ENCODE results near the gene EFEMP2. TPM values are rescaled to one million over a fixed set of nuclear protein-coding genes. Genes with fewer than 3 reads are reported as not detected.
"Not testable (repeated sequence)": the region's sequence is repeated elsewhere in the genome, so short reads cannot be mapped to it uniquely, and the experiment has no call there.

The EFEMP2 gene
- polyA plus RNA-seq, 6 donors from 2014 or later, result 0.29 to 1.5 (median 1.1) TPM; not detected in 3

DNA sequence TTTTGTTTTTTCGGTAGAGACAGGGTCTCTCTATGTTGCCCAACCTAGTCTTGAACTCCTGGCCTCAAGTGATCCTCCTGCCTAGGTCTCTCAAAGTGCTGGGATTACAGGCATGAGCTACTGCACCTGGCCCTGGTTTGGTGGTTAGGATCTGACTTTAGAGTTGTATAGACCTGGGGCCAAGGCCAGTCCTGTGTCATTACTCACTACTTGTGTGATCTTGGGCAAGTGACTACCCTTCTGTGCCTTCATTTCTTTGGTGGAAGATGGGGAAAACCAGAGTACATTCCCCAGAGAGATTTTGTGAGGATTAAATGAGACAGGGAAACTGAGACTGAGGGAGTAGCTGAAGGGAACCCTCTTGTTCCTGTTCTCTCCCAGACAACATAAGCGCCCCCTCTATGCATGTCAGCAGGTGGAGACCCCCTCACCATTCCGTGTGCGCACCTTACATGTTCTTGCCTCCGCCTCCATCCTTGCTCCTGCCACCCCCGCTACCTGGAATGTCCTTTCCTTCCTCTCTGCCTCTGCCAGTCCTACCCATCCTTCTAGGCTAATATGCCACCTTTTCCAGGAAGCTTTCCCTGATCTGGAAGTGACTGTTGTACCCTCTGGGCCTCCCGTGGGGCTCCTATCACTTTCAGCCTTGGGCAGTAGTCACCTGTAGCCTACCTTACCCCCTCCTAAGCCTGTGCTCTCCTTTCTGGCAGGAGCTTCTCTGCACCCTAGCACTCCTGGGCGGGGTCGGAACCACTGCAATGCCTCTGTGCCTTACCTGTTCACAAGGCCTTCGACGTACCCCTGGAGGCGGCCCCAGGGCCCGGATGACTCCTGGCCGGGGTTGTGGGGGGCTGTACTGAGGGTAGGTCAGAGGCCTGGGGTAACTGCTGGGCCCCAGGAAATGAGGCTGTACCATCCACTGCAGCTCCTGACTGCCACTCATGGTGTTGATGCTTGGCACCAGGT, 23.7 kb upstream of the EFEMP2 start:
- peak overlapping the region in 4 of 8 donors; percentile 25 to 71 (median 36) for H3K4me3 Mint-ChIP-seq

DNA sequence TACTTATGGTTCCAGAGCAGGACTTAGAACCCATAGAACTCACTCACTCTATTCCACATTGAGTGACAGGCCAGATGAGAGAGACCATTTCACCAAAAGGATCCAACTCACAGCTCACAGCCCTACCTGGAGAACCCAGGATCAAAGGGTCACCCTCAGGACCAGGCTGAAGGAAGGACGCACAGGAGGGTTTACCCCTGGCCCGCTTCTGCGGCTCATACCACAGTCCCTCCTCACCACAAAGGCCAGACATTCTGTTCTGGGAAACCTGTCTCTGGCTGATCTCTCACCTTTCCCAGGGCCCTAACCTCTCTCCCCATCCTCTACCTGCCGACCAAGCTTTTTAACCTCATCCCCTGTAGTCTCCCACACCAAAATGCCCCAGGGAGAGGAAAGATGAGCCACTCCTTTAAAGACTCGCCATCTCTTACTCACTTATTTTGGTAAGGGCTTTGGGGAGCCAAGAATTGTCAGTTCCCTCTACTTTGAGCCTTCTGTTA, 22.9 kb upstream of the EFEMP2 start:
- DNase-seq (no peak), ATAC-seq (ENCODE audit: low read depth in 2 of 2) (no peak)
- H3K9me3 Mint-ChIP-seq, result no peaks in the 10 kb centered on the region
- peaks cover 0 to 6% (median 6%) of the 10 kb centered on the region in 3 donors for H3K27me3 Mint-ChIP-seq
- H3K4me3 Mint-ChIP-seq, result peak overlapping the region in 5 of 8 donors; percentile 48 to 71 (median 53)
- no peaks in the 10 kb centered on the region for H3K36me3 Mint-ChIP-seq
- peaks cover 20 to 44% (median 42%) of the 10 kb centered on the region in 3 donors for H3K4me1 Mint-ChIP-seq
- H3K27ac Mint-ChIP-seq, result peak overlapping the region in 3 of 6 donors; percentile 44 to 86 (median 46)

More for the DNA sequence above, 23.7 kb upstream of the EFEMP2 start:
- Mint-ChIP-seq H3K4me1 (peaks cover 20 to 50% (median 41%) of the 10 kb centered on the region in 3 donors), H3K27me3 (peaks cover 0 to 8% (median 6%) of the 10 kb centered on the region in 3 donors), H3K27ac (peak overlapping the region in 3 of 6 donors; percentile 21 to 81 (median 46)), H3K9me3 (no peaks in the 10 kb centered on the region), H3K36me3 (no peaks in the 10 kb centered on the region)
- no peak for DNase-seq
- no peak for ATAC-seq (ENCODE audit: low read depth in 2 of 2)

DNA sequence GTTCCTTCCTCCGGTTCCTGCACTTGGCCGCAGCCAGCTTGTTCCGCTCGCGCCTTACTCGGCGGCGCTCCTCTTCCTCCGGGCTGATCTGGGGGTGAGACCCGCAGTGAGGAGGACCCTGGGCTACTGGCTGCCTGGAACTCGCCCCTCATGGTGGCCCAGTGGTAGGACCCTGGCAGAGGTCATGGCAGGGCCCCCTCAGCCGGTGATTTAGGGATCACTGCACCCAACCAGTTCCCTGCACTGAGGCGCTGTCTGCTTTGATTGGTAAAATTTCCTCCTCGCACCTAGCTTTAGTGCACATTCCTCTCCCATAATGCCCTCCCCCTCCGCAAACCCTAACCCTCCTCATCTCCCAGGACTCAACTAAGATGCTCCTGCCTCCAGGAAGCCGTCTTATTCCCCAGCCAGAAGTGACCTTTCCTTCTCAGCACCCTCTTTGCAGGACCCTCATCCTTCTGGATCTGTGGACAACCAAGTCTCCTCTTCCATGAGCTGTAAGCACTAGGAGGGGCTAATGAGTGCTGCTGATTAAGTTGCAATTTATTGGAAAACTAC, 21.5 kb upstream of the EFEMP2 start:
- Mint-ChIP-seq H3K9me3 (no peaks in the 10 kb centered on the region), H3K27ac (peak overlapping the region in 5 of 6 donors; percentile 74 to 94 (median 83)), H3K4me3 (peak overlapping the region; percentile 76 to 95 (median 90)), H3K27me3 (peaks cover 0 to 6% (median 5%) of the 10 kb centered on the region in 3 donors), H3K4me1 (peaks cover 32 to 57% (median 53%) of the 10 kb centered on the region in 3 donors), H3K36me3 (no peaks in the 10 kb centered on the region)
- ATAC-seq (ENCODE audit: low read depth in 2 of 2), result no peak
- DNase-seq, result no peak

DNA sequence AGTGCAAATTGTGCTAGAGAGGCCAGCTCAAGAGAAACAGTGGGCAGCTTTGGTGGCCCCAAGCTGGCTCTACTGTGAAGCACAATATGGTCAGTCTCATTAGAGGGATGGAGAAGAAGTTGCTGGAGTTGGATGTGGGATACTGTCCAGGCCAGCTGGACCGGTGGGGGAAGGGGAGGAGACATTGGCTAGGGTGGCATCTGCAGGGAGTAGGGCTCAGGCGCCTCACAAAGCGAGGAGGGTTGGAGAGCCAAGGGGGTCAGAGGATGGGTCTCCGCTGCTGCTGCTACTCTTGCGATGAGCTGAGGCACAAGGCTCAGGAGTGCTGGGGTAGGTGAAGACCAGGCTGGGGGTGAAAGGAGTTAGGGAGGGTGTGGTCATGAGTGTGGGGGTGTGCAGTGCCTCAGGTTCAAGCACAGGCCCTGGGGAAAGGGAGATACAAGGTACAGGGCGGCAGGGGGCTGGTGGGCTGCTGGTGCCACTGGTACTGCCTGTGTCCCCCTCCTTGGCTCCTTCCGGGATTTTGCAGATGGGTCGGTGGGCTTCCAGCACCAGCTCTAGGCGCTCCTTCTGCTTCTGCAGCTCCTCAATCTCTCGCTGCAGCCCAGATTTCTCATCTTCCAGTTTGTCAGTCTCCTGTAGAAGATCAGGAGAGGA, 20.2 kb upstream of the EFEMP2 start:
- Mint-ChIP-seq H3K27me3 (no peaks in the 10 kb centered on the region), H3K9me3 (no peaks in the 10 kb centered on the region), H3K27ac (peak overlapping the region; percentile 80 to 96 (median 86)), H3K4me3 (peak overlapping the region; percentile 87 to 95 (median 92)), H3K4me1 (peaks cover 39 to 70% (median 59%) of the 10 kb centered on the region in 3 donors), H3K36me3 (no peaks in the 10 kb centered on the region)
- ATAC-seq (ENCODE audit: low read depth in 2 of 2), result no peak
- no peak for DNase-seq

DNA sequence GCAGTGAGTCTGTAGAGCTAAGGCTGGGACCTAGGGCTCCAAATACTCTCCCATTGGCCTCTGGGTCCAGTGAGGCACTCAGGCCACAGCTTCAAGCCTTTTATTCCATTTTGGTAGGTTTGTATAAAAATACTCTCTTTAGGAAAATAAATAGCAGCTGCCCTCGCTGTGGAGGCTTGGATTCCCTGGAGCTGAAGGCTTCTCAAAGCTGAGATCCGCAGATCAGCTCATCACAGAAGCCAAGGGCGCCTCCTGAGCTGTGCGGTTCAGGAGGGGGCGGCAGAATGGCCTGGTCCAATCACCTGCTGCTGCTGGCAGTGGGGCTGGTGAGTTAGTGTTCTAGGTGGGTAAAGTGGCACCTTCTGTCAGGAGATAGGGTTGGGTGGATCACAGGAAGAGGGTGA, 19.5 kb upstream of the EFEMP2 start:
- H3K36me3 Mint-ChIP-seq; H3K9me3 Mint-ChIP-seq; H3K27me3 Mint-ChIP-seq; DNase-seq; ATAC-seq (ENCODE audit: low read depth in 2 of 2): not testable (repeated sequence)
- Mint-ChIP-seq H3K27ac (peak overlapping the region; percentile 28 to 96 (median 78)), H3K4me3 (peak overlapping the region; percentile 87 to 95 (median 92)), H3K4me1 (peaks cover 44 to 76% (median 65%) of the 10 kb centered on the region in 3 donors)

DNA sequence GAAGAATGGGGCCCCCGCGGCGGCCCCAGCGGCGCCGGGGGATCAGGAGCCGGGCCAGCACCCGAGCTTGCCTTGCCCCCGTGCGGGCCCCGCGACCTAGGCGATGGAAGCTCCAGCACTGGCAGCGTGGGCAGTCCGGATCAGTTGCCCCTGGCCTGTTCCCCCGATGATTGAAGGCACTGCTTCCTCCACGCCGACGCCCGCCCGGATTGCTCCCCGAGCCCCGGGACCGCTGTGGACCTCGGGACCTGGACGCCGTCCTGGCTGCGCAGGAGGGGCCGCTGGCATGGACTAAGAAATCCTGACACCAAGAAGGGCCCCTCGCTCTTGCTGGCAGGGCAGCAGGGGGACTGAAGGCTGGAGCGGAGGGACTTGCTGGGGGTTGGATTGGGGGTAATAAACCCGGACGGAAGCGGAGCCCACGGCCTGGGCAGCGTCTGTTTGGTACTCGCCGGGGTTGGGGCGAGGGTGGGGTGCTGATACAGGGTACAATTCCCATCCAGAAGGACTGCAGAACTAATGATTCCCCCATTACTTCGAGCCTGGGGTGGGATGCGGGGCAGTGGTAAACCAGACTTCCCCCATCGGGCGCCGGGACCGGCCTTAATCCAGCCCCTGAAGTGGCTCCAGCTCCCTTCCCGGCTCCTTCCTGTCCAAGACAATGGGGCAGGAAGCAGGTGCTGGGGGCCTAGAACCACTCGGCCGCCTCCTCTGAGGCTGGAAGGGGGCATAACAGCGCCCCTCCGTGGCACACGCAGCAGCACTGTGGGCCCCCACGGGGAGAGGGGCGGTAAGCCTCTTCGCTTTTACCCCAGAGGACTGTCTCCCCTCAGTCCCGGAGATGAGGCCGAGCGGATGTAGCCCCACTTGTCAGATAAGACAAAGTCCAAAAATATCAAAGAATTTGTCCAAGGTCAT, 18.9 kb upstream of the EFEMP2 start:
- ATAC-seq (ENCODE audit: low read depth in 2 of 2), result no peak
- peaks cover 49 to 83% (median 72%) of the 10 kb centered on the region in 3 donors for H3K4me1 Mint-ChIP-seq
- H3K9me3 Mint-ChIP-seq, result no peaks in the 10 kb centered on the region

DNA sequence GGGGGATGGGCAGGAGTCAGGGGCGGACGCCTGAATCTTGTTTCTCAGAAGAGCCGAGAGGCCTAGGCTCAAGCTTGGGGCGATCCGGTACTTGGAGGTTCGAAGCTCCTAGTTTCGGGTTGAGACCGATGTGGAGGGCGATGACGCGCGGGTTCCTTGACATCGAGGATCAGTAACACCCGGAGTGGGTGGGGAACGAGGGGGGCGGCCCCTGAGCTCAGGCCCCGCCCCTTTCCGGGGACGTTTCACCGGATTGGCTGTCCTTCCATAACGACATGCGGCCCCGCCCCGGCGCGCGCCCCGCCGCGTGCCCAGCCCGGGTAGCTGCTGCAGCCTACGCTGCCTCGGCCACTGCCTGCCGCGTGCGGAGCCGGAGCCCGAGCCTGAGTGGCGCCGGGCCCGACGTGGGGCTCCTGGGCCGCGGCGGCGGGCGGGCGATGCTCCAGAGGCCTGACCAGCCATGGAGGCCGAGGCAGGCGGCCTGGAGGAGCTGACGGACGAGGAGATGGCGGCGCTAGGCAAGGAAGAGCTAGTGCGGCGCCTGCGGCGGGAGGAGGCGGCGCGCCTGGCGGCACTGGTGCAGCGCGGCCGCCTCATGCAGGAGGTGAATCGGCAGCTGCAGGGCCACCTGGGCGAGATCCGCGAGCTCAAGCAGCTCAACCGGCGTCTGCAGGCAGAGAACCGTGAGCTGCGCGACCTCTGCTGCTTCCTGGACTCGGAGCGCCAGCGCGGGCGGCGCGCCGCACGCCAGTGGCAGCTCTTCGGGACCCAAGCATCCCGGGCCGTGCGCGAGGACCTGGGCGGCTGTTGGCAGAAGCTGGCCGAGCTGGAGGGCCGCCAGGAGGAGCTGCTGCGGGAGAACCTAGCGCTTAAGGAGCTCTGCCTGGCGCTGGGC, 18.0 kb upstream of the EFEMP2 start, which contains the start of gene CCDC85B:
CCDC85B (plus strand) TSS at position 350 of the 895 bp plus-strand sequence; CDS start at position 461, 111 bp downstream.
- H3K4me3 Mint-ChIP-seq, result peak within 1 kb of the TSS; percentile 90 to 98 (median 95)
- ATAC-seq (ENCODE audit: low read depth in 2 of 2), result peak; percentile 66 to 70

More for the DNA sequence above, 18.9 kb upstream of the EFEMP2 start:
- H3K36me3 Mint-ChIP-seq, result no peaks in the 10 kb centered on the region
- H3K27ac Mint-ChIP-seq, result peak overlapping the region; percentile 47 to 96 (median 82)
- peak overlapping the region; percentile 87 to 95 (median 92) for H3K4me3 Mint-ChIP-seq
- no peaks in the 10 kb centered on the region for H3K27me3 Mint-ChIP-seq
- no peak for DNase-seq

DNA sequence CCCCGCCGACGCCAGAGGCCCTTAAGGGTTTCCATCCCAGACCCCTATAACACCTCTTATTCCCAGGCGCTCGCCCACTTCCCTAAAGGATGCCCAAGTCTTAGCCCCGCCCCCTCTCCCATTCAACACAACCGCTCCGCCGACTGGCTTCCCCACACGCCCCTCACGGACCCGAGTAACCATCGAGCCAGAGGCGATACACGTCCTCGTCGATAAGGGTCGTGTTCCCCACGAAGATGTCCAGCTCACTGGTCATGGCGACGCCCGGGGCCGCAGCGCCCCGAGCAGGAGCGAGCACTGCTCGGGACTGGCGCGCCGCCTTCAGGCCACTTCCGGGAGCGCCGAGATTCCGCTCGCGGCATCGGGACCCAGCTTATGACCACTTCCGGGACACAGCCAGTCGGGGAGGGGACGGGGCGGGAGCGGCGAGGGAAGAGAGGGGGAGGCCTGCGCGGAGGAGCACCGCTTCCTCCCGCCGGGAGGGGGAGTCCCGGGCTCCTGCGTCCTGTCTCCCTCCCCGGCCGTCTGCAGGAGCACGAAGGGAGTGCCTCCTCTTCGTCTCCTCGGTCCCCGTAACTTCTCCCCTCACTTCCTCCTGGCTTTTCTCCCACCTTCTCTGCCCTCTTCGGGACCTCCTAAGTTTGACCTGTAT, 15.7 kb upstream of the EFEMP2 start, which contains the start of gene FIBP:
FIBP (minus strand) TSS at position 309 of the 652 bp plus-strand sequence; CDS start at position 256, 53 bp downstream.
- Mint-ChIP-seq H3K27me3 (no peaks in the 10 kb centered on the region), H3K36me3 (peaks cover 0 to 4% of the 10 kb centered on the region in 2 donors), H3K9me3 (no peaks in the 10 kb centered on the region), H3K27ac (peak within 1 kb of the TSS; percentile 96 to 100 (median 98)), H3K4me1 (peaks cover 56 to 80% (median 78%) of the 10 kb centered on the region in 3 donors), H3K4me3 (peak within 1 kb of the TSS; percentile 90 to 98 (median 95))
- peak; percentile 89 for DNase-seq
- ATAC-seq (ENCODE audit: low read depth in 2 of 2), result peak; percentile 47 to 53

More for the DNA sequence above, 18.0 kb upstream of the EFEMP2 start, which contains the start of gene CCDC85B:
- Mint-ChIP-seq H3K36me3 (no peaks in the 10 kb centered on the region), H3K27me3 (no peaks in the 10 kb centered on the region), H3K9me3 (no peaks in the 10 kb centered on the region), H3K4me1 (peaks cover 51 to 83% (median 76%) of the 10 kb centered on the region in 3 donors), H3K27ac (peak within 1 kb of the TSS; percentile 96 to 100 (median 98))
- DNase-seq, result peak; percentile 98

DNA sequence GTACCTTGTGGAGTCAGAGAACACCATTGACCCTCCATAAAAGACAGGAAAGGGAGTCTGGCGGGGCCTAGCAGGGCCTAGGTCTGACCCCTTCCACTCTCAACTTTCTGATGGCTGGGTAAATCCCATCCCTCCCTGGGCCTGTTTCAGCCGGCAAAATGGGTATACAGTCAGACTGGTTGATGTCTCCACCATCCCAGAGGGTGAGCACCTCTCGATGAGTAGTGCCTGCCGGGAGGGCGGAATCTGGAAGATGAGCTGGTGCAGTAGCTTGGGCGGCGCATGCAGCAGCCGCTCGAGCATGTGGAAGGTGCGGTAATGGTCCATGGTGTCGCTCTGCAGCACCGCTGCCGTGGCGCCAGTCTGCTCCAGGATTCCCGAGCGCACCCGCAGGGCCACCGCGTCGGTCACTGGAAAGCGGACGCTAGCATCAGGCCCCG, 15.1 kb upstream of the EFEMP2 start:
- no peaks in the 10 kb centered on the region for H3K9me3 Mint-ChIP-seq
- peaks cover 0 to 4% of the 10 kb centered on the region in 2 donors for H3K36me3 Mint-ChIP-seq
- DNase-seq (no peak), ATAC-seq (ENCODE audit: low read depth in 2 of 2) (no peak)
- peak overlapping the region; percentile 90 to 98 (median 95) for H3K4me3 Mint-ChIP-seq
- no peaks in the 10 kb centered on the region for H3K27me3 Mint-ChIP-seq
- H3K4me1 Mint-ChIP-seq, result peaks cover 54 to 74% (median 73%) of the 10 kb centered on the region in 3 donors
- peak overlapping the region; percentile 24 to 100 (median 96) for H3K27ac Mint-ChIP-seq

DNA sequence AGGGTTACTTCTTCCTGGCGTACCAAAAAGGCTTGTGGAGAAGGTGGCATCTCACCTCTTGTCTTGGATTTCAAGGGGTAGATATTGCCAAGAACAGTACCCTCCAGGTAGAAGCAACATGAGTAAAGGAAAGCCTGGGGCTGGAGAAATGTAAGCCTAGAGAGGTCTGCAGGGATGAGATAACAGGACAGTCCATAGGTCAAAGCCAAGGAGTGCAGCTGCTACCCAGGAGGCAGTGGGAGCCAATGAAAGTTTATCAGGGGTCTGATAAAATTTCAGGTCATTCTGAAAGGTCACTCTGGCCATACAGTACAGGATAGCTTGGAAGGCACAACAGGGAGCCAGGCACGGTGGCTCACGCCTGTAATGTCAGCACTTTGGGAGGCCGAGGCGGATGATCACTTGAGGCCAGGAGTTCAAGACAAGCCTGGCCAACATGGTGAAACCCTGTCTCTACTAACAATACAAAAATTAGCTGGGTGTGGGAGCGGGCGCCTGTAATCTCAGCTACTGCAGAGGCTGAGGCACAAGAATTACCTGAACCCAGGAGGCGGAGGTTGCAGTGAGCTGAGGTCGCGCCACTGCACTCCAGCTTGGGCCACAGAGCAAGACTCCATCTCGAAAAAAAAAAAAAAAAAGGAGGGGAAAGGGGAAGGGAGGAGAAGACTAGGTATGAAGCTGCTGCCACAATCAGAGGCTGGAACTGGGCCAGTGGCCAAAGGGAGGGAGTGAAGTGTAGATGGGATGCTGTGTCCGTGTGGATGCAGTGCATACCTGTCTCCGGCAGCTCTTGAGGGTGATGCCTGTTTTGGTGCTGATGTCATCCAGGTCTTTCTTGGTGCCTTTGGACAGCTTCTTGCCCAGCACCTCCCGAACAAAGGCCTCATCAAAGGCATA, 14.5 kb upstream of the EFEMP2 start:
- H3K9me3 Mint-ChIP-seq, result no peaks in the 10 kb centered on the region
- peaks cover 0 to 4% of the 10 kb centered on the region in 2 donors for H3K36me3 Mint-ChIP-seq
- H3K27me3 Mint-ChIP-seq, result no peaks in the 10 kb centered on the region
- peaks cover 48 to 68% (median 66%) of the 10 kb centered on the region in 3 donors for H3K4me1 Mint-ChIP-seq
- H3K4me3 Mint-ChIP-seq, result peak overlapping the region; percentile 90 to 98 (median 95)
- H3K27ac Mint-ChIP-seq, result peak overlapping the region; percentile 24 to 100 (median 86)
- DNase-seq (no peak), ATAC-seq (ENCODE audit: low read depth in 2 of 2) (no peak)

Data from naive B cell (primary cell).